ENCODE measurements around the gene GOLGB1. TPM values are rescaled to one million over a fixed set of nuclear protein-coding genes. Genes with fewer than 3 reads are reported as not detected.

Gene GOLGB1
- total RNA-seq, 1 experiment from 2014 or later = 31.3 TPM

- no peaks in the 10 kb centered on the region for H3K27me3 ChIP-seq (ENCODE audit: insufficient read depth, low read length)
- peaks cover 0 to 11% of the 10 kb centered on the region in 2 experiments; a peak in 2 of 4 replicates for H3K36me3 ChIP-seq (ENCODE audit: control insufficient read depth in 1 of 2, insufficient read depth in 2 of 2, low read length in 2 of 2)
- H3K27ac ChIP-seq (ENCODE audit: low read depth, low read length) = no peak overlapping the region
- H3K4me1 ChIP-seq (ENCODE audit: control insufficient read depth in 1 of 2, insufficient read depth in 2 of 2, low read length in 2 of 2) = no peaks in the 10 kb centered on the region
- ChIA-PET CTCF (interaction anchor here (1.3 kb wide), 1 partner anchor 9 kb away, joined by 3 read pairs; no protein-coding TSS in a partner anchor), POLR2A (no interaction called here), RAD21 (ENCODE audit: low non-redundant PET in 1 of 2, low total read pairs in 2 of 2, uncharacterized antibody in 2 of 2, unreplicated experiment in 2 of 2) (no interaction called here)
- DNase-seq (ENCODE audit: low read depth, low spot score) (no peak), ATAC-seq (no peak)
- no peak for TF ChIP-seq EZH2phosphoT487 (IDR thresholded peaks at IDR 0.05; ENCODE audit: borderline replicate concordance)
- TF ChIP-seq FOSL1 (IDR thresholded peaks at IDR 0.05; ENCODE audit: low read depth) = no peak
- no peak for TF ChIP-seq TCF7L2 (IDR thresholded peaks at IDR 0.05; ENCODE audit: borderline replicate concordance, extremely low read depth, insufficient read depth, insufficient read length)
- no peak for TF ChIP-seq JUND (IDR thresholded peaks at IDR 0.05)
- no peak for TF ChIP-seq REST (IDR thresholded peaks at IDR 0.05; ENCODE audit: low read depth)
- no peak for TF ChIP-seq ZBTB33 (IDR thresholded peaks at IDR 0.05; ENCODE audit: extremely low read depth, insufficient replicate concordance, low read length)
- TF ChIP-seq YY1 (IDR thresholded peaks at IDR 0.05; ENCODE audit: extremely low read depth, insufficient replicate concordance, low read depth, low read length) = no peak
- no peak for TF ChIP-seq EGR1 (IDR thresholded peaks at IDR 0.05; ENCODE audit: low read depth)
- no peak for TF ChIP-seq ATF3 (IDR thresholded peaks at IDR 0.05)
- no peak for TF ChIP-seq POLR2A (IDR thresholded peaks at IDR 0.05; ENCODE audit: borderline replicate concordance, extremely low read depth, insufficient read depth, insufficient read length)
- no peak for TF ChIP-seq ZNF274 (IDR thresholded peaks at IDR 0.05; ENCODE audit: low read depth, low read length)
- TF ChIP-seq CTCF (IDR thresholded peaks at IDR 0.05 in 2 of 3, conservative IDR thresholded peaks at IDR 0.05 in 1 of 3; ENCODE audit: borderline replicate concordance in 1 of 3, insufficient read depth in 1 of 3, low read depth in 2 of 3, low read length in 2 of 3) = no peak
- no peak for TF ChIP-seq SRF (IDR thresholded peaks at IDR 0.05; ENCODE audit: low read depth)
- TF ChIP-seq ELF1 (IDR thresholded peaks at IDR 0.05; ENCODE audit: borderline replicate concordance, low read depth) = no peak
- no peak for TF ChIP-seq RAD21 (IDR thresholded peaks at IDR 0.05; ENCODE audit: low read depth)
- no peak for TF ChIP-seq POLR2AphosphoS5 (IDR thresholded peaks at IDR 0.05; ENCODE audit: low read depth, low read length)
- TF ChIP-seq SP1 (IDR thresholded peaks at IDR 0.05; ENCODE audit: low read depth) = no peak
- no peak for TF ChIP-seq MAX (IDR thresholded peaks at IDR 0.05)
- no peaks in the 10 kb centered on the region for H3K9me2 ChIP-seq (ENCODE audit: insufficient read depth)
- no peak overlapping the region for H3K9ac ChIP-seq (ENCODE audit: low read length)
- no peaks in the 10 kb centered on the region for H3K79me2 ChIP-seq (ENCODE audit: insufficient read depth, low read length)
- H4K20me1 ChIP-seq (ENCODE audit: insufficient read depth) = no peaks in the 10 kb centered on the region
- no peak overlapping the region for H2AFZ ChIP-seq (ENCODE audit: low read depth, low read length, poor library complexity, severe bottlenecking)
- no TSS peak for BruUV-seq (replicated peaks)
- no peak overlapping the region for H3K4me2 ChIP-seq (ENCODE audit: low read length)
- H3K4me3 ChIP-seq (replicated peaks in 1 of 2; ENCODE audit: low read depth in 1 of 2, low read length in 2 of 2) = no peak overlapping the region
- intact Hi-C loops (cut with micrococcal nuclease) = no loop called here
- H3K9me3 ChIP-seq (ENCODE audit: control insufficient read depth in 1 of 2, insufficient read depth in 1 of 2, low read depth in 1 of 2, low read length in 2 of 2) = no peaks in the 10 kb centered on the region
Observed at GRCh38 chr3:121690777-121691405, 58.6 kb downstream of the GOLGB1 start.
